HG03025 (cell line): ENCODE data around the gene UBE2L3.
"Not testable (repeated sequence)": the region's sequence is repeated elsewhere in the genome, so short reads cannot be mapped to it uniquely, and the experiment has no call there.

ENCODE experiments used
- ATAC-seq: cut with Tn5 transposase; IDR thresholded peaks from one replicate; pipeline ENCODE4 v1.9.1; 2021; ENCODE audit warnings: mild to moderate bottlenecking, moderate library complexity; ENCODE audit not compliant: unreplicated experiment, low FRiP score

The UBE2L3 gene

DNA sequence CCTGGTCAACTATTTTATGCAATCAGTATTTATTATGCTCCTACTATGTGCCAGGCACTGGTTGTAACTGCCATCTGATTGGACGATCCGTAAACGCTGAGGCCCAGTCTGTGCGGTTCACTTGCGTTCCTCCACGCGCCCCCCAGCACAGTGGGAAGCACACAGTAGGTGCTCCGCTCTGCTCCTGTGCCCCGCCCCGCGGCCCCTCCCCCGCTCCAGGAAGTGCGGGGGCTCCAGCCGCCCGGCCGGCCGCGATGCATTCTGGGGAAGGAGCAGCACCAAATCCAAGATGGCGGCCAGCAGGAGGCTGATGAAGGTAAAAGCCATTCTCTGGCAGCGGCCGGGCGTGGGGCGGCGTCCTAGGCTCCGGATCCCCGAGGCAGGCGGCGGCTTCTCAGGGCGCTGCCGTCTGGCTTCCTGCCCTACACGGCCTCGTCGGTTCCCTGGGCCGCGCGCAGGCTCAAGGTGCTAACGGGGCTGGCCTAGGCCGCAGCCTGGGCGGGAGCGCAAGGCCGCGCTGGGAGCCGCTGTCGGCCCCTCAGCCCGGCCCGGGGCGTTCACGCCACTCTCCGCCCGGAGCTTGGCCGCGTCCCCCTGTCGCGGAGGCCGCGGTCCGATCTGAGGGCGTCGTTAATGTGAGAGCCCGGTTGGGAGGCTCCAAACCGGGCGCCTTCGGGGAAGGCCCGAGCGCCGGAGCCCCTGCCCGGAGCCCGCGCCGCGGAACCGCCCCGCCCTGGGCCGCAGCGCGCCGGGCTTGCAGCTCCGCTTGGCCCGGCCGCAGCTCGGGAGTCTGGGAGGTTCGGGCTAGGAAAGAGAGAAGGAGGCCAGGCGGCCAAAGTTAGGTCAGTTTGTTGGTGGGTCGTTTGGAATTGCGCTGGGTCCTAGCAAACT lies at the start of gene UBE2L3:
TSS of gene UBE2L3 (plus strand) at position 259 of the 891 bp plus-strand sequence. CDS start at position 290, 31 bp downstream.
- no peak for ATAC-seq

DNA sequence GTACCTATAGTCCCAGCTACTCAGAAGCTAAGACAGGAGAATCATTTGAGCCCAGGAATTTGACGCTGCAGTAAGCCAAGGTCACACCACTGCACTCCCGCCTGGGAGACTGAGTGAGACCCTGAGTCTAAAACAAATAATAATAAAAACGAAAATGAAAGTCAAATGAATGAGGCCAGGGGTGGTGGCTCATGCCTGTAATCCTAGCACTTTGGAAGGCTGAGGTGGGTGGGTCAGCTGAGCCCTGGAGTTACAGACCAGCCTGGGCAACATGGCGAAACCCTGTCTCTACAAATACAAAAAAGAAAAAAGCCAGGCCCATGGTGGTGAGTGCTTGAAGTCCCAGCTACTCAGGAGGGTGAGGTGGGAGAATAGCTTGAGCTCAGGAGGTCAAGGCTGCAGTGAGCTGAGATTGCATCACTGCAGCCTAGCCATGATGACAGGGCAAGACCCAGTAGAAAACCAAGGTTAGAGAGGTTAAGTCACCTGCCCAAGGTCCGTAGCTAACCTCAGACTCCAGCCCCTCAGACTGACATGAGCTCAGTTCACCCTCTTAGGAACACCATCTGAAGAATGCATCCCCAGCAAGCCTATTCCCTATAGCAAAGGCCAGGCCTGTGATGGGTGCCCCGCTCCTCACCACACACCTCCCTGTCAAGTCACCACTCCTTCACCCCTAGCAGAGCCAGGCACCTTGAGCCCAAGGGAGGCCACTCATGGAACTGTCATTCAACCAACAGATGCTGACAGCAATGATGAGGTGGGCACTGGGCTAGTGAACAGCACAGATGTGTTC lies 40.6 kb upstream of the UBE2L3 start:
- ATAC-seq = not testable (repeated sequence)

DNA sequence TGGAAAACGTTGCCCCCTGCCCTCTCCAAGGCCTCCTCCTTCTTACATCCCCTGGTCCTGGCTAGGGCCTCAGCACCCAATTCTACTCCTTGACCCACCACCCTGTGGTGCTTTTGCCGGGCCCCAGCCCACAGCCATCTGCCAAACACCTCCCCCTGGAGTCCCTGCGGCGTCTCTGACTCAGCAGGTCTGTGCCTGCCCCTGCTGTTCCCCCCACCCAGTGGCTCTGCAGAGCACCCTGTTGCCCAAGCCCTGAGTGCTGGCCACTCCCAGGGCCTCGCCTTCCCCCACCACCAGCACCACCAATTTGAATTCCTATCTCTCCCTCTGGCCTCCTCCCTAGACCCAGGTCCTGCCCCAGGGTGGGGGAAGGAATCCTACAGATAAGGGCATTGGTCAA lies 36.0 kb upstream of the UBE2L3 start:
- ATAC-seq = not testable (repeated sequence)

DNA sequence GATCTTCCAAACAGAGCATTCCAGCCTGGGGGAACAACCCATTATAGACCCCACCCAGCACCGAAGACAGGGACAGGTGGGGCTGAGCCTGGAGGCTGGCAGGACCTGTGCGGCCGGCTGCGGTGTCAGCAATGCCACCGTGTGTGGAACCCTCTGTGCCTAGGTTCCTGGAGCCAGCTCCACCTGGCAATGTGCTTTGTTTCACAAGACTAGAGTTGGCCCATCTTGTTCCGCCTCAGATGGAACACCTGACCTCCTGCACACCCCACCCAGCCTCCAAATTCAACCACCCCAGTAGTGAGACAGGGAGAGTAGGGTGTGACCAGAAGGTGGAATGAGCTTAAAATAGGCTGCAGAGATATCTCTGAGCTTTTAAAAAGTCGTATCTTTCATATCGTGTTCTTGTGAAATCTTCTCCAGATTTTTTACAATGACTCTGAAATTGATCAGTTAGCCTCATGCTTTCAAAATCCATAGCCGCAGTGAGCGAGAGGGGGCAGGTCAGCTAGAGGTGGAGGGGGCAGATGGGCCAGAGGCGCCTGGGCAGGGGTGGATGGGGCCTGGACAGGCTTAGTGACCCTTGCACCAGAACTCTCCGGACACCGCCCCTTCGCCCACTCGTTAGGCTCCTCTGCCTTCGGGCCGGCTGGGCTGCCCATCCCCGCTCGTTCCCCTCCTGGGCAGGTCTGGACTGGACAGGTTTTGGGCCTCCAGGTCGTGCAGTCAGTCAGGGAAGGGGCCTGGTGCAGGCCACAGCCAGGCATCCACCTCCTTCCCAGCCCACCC lies 34.5 kb upstream of the UBE2L3 start:
- not testable (repeated sequence) for ATAC-seq

DNA sequence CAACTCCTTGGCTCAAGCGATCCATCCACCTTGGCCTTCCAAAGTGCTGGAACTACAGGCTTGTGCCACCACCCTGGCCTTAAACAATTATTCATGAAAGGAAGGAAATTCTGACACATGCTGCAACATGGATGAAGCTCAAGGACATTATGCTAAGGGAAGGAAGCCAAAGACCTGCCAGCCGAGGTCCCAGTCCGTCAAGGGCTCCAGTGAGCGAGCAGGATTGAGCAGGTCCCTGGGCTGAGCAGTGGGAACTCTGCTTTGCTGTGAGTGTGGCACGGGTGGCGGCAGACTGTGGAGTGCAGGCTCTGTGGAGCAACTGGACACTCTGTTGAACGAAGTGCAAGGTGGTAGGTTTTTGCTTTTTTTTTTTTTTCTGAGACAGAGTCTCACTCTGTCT lies 27.7 kb upstream of the UBE2L3 start:
- ATAC-seq = not testable (repeated sequence)

DNA sequence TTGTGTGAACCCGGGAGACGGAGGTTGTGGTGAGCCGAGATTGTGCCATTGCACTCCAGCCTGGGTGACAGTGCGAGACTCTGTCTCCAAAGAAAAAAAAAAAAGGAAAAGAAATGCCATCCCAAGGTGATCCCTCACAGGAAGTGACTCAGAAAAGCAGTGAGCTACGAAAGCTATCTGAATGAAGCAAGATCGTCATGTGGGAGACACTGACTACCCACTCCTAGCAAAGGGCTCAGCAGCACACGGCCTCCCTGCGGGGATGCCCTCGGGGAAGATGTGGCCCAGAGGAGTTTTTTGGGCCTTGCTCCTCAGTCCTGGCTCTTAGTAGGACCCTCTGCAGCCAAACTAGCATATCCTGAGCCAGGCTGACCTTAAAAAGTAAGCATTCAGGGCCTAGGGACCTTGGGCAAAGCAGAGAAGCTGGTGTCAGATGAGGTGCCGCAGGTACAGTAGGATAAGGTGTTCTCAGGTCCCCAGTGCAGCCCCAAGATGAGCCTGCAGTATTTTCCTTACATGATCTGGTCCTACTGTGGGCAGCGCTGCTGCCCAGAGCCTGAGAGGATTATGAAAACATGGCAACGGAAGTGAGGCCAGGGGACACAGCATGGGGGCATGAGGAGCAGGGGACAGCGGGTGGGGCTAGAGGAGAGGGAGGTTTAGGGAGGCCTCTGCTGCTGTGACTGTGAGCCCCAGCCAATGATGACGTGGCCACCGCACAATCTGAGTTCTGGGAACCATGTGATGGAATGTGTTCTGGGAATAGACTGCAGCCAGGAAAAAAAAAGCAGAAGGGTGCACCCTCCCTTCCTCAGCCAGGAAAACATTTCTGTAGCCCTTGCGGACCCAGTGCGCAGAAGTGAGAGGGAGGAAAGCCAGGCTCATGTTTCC lies 22.8 kb upstream of the UBE2L3 start:
- not testable (repeated sequence) for ATAC-seq

DNA sequence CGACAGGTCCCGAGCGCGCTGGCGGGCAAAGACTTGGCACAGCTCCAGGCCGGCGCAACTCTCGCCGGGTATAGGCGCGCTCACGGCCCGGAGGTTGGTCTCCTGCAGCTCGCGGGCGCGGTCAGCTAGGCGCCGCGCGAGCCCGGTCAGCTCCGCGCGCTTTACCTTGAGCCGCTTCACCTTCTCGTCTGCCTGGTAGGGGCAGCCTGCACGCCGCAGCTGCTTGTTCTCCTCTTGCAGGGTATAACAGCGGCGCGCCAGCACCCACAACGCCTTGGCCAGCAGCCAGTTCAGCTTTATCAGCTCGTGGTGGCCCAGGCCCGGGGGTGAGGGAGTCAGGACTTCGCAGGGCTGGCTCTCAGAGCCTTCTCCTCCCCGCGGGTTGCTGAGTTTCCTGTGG lies 18.0 kb upstream of the UBE2L3 start:
- not testable (repeated sequence) for ATAC-seq

DNA sequence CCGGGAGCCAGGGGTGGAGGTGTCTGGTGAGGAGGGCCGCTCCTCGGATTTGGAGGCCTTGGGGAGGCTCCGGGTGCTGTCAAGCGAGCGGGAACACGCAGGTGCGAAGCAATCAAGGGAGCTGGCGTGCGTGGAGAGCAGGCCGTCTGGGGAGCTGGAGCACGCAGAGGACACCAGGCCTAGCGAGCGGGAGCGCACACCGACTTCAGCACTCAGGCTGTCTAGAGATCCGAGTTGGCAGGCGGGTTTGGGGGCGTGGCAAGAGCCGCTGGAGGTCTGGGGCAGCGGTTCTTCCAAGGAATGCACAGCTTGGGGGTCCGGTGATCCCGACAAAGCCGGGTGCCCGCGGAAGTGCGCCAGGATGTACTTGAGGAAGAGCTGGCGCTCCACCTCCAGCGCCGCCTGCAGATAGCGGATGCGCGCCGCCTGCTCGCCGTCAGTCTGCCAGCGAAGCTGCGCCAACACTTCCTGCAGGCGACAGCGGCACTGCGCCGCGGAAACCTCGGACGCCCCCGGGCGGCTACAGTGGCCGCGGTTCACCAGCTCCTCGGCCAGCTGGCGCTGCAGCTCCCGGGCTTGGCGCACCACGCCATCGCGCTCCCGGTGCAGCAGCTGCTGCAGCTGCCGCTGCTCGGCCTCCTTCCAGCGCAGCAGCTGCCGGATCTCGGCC lies 17.4 kb upstream of the UBE2L3 start:
- ATAC-seq = not testable (repeated sequence)

DNA sequence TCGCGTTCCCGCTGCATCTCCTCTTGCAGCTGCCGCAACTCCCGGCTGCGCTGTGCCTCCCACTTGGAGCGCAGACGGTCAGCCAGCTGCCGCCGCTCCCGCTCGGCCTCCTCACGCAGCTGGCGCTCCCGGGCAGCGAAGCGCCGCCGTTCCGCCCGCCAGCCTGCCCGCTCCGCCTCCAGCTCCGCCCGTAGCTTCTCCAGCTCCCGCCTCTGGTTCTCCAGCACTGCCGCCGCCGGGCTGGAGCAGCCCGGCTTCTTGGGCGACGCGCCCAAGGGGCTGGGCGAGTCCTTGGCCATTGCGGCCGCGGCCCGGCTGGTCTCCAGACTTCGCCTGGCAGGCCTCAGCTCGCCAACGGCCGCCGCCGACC lies 16.9 kb upstream of the UBE2L3 start:
- not testable (repeated sequence) for ATAC-seq

DNA sequence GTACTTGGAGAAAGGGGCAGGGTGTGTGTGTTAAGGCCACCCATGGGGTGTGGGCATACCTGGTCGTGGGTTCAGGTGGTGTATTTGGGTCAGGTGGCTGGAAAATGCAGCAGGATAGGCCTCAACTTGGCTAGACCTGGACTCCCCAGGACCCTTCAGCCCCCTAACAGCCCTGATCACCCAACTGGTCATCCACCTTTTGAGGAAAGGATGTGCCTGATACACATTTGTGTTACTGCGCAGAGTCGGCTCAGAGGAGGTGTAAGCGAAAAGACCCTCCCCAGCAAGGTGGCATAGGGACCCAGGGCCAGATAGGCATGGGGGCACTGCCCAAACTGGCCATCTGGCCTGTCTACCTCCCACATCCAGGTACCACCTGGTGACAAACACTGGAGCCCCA lies 16.2 kb upstream of the UBE2L3 start, which contains the start of gene RIMBP3C:
TSS of gene RIMBP3C (minus strand) at position 101 of the 400 bp plus-strand sequence. CDS start 485 bp downstream, outside the sequence.
- not testable (repeated sequence) for ATAC-seq

DNA sequence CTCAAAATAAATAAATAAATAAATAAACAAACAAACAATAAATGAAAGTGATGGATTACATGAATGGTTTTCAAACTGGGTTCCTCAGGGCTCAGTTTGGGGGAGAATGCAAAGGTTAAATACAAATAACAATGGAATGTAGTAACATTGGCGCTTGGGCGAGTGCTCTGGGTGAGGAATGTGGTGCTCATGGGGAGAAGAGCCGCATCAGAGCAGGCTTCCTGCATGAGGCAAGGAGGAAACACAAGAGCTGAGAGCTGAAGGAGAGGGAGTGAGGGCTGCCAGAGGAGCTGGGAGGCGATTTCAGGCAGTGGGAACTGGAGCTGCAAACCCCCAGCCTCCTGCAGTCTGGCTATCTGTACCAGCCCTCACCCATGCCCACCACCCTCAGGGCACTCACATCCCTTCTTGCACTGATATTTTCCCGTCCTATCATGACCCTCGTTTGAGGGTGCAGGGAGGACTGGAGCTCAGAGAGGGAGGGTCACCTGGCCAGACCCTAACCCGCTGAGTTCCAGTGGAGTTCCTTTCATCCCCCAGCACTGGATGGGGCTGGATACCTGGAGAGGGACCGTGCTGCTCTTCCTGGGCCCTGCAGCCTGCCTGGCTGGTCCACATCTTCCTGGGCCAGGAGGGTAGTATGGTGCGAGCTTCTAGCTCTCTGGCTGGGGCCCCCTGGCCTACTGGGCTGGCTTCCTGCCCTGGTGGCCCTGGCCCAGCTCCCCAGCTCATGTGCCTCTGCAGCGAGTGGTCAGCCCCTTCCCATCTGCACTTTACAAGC lies 8.0 kb upstream of the UBE2L3 start:
- not testable (repeated sequence) for ATAC-seq

DNA sequence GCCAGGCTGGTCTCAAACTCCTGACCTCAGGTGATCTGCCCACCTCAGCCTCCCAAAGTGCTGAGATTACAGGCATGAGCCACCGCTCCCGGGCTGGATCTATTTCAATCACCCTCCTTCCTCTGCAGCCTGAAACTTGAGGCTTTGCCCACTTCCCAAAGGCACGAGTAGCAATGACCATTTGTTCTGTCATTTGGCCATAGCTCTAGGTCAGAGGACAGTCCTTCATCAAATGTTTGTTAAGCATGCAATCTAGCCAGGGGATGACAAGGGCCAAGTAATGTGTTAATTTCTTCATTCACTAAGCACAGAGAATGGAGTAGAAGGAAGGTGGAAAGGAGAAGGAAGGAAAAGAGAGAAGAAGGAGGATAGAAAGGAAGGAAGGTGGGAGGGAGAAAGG lies 6.9 kb upstream of the UBE2L3 start:
- ATAC-seq = not testable (repeated sequence)

DNA sequence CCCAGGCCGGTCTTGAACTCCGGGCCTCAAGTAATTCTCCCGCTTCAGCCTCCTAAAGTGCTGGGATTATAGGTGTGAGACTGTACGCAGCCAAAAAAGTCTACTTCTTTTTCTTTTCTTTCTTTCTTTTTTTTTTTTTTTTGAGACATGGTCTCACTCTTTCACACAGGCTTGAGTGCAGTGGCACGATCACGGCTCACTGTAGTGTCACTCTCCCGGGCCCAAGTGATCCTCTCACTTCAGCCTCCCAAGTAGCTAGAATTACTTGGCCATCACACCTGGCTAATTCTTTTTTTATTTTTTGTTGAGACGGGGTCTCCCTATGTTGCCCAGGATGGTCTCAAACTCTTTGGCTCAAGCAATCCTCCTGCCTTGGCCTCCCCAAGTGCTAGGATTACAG lies 3.6 kb upstream of the UBE2L3 start:
- ATAC-seq = no peak

DNA sequence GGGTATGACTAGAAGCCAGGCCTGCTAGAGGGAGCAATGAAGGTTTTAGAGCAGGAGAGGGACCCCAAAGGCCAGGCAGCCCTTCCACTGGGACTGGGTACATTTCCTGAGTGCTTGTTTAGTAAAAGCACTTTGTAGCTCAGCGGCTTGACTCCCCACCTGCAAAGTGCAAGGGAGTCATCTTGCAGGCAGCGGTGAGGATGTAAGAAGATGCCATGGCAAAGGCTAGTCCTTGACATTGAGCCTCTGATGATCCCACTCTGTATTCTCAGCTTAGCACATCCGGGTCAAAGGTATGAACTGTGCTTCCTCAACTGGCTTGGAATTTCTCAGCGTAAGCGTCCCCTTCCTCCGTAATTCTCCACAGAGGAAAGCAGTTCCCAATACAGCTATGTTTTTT lies 3.1 kb upstream of the UBE2L3 start:
- ATAC-seq = no peak

DNA sequence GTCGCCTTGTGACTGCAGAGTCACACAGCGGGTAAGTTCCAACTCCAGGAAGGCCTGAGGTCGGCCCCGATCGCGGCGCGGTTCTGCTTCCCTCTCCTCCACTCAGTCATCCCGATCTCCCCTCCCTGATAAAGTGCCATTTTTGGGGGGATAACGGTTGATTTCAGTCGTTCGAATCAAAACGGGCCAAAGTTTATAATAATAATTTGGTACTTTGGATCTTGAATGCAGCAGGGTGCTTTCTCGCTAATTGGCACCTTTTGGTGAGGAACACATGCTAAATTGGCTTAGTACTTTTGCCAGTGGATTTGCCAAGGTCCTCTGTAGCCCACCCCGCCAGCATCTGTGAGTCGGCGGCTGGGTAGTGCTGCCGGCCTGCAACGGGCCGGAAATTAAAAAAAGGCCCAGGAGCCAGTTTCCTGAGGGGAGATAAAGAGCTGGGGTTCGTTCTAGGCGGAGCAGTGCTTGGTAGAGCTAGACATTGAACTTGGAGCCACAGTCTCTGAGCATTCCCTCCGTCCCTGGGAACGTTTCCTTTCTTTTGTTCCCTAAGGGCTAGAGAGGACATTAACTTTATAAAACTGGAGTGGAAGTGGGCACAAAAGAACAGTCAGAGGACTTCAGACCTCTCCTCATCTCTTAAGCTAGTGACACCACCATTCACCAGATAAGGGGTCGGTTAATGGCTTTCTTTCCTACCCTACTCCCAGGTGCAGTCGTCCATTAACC lies 997 bp downstream of the UBE2L3 start:
- ATAC-seq = no peak

DNA sequence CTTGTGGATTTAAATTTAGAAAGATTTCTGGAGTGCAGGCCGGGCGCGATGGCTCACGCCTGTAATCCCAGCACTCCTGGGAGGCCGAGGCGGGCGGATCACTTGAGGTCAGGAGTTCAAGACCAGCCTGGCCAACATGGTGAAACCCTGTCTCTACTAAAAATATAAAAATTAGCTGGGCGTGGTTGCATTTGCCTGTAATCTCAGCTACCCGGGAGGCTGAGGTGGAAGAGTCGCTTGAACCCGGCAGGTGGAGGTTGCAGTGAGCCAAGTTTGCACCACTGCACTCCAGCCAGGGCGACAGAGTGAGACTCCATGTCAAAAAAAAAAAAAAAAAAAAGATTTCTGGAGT lies 1.5 kb downstream of the UBE2L3 start:
- not testable (repeated sequence) for ATAC-seq

DNA sequence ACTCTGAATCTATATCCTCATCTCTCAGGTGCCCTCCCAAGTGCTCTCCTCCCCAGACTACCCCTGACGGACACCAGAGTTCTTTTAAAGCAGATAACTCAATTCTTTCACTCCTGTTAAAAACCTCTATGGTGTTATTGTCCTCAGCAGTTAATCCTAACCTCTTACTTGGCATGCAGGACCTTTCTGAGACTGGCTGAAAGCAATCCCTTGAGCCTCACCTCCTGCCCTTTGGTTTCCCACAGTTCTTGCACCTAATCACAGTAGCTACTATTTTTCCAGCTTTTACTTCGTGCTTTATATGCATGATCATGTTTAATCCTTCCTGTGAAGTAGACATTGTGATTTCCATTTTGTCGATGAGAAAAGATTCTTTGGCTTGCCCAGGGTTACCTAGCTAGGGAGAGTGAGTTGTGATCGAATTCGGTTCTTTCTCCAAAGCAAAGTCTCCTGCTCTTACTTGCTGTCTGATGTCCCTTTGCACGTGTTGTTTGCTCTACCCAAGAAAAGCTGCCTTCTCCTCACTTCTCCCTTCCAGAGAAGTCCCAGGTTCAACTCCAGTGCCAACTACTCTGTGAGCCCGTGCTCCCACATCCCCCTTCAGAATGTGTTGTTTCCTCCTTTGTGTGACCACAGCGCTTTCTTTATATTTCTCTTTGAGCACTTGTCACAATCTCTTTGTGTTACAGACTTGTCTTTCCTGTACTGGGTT lies 2.1 kb downstream of the UBE2L3 start:
- no peak for ATAC-seq
